UCSD-AML1 (cell line): ENCODE measurements around the gene ZNF575.
A peak's percentile ranks its signal among the peaks of the same experiment; 100 is the strongest.
"Not testable (repeated sequence)": the region's sequence is repeated elsewhere in the genome, so short reads cannot be mapped to it uniquely, and the experiment has no call there.

Experiments used
- DNase-seq: peaks from one replicate; lab custom pipeline; 2025; ENCODE audit not compliant: unreplicated experiment; lab: John Stamatoyannopoulos, UW

Gene ZNF575

DNA sequence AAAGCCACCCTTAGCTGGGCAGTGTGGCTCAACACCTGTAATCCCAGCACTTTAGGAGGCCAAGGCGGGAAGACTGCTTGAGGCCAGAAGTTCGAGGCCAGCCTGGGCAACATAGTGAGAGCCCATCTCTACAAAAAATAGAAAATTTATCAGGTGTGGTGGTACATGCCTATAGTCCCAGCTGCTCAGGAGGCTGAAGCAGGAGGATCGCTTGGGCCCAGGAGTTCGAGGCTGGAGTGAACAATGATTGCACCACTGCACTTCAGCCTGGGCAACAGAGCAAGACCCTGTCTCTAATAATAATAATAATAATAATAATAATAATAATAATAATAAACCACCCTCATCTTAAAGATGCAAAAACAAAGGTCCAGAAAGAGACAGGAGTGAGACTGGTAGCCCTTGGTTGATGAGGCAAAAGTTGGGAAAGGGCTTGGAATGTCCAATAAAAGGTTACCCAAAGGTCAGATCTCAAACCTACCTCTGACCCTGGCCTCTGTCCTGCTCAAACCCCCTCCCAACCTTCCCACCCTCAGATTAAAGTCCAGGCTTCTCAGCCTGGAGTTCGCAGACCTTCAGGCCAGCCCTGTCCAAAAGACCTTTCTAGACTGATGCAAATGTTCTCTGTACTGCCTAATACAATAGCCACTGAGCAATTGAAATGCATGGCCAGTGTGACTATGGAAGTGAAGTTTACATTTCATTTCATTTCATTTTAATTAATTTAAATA, 9.1 kb downstream of the ZNF575 start:
- no peak for DNase-seq

GRCh38 chr19:43544077-43544476, 11.1 kb downstream of the ZNF575 start:
- no peak for DNase-seq

GRCh38 chr19:43545276-43545675, 12.3 kb downstream of the ZNF575 start:
- no peak for DNase-seq

DNA sequence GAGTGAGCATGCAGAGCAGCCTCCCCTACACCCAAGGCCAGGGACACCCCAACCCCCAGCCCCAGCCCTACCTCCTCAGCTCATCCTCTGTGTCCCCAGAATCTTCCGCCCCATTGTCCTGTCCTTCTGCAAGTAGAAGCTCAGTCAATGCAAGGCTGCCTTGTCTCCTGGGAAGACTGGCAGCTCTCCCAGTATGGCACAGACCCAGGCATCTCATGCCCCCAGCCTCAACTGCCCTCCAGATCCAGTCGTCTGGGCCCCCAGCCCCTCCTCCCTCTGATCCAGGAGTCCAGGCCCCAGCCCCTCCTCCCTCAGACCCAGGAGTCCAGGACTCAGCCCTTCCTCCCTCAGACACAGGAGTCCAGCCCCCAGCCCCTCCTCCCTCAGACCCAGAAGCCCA, 13.0 kb downstream of the ZNF575 start:
- DNase-seq, result no peak

GRCh38 chr19:43546581-43546980, 13.6 kb downstream of the ZNF575 start:
- no peak for DNase-seq

DNA sequence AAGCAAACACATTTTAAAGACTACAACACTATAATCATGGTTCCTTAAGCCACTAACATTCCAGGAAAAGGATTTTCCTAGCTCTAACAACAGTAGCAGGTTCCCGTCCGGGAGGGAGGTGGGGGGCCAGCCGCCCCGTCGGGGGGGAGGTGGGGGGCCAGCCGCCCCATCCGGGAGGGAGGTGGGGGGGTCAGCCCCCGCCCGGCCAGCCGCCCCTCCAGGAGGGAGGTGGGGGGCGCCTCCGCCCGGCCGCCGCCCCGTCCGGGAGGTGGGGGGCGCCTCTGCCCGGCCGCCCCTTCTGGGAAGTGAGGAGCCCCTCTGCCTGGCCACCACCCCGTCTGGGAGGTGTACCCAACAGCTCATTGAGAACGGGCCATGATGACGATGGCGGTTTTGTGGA, 14.9 kb downstream of the ZNF575 start:
- DNase-seq, result not testable (repeated sequence)

GRCh38 chr19:43548706-43549105, 15.7 kb downstream of the ZNF575 start:
- no peak for DNase-seq

DNA sequence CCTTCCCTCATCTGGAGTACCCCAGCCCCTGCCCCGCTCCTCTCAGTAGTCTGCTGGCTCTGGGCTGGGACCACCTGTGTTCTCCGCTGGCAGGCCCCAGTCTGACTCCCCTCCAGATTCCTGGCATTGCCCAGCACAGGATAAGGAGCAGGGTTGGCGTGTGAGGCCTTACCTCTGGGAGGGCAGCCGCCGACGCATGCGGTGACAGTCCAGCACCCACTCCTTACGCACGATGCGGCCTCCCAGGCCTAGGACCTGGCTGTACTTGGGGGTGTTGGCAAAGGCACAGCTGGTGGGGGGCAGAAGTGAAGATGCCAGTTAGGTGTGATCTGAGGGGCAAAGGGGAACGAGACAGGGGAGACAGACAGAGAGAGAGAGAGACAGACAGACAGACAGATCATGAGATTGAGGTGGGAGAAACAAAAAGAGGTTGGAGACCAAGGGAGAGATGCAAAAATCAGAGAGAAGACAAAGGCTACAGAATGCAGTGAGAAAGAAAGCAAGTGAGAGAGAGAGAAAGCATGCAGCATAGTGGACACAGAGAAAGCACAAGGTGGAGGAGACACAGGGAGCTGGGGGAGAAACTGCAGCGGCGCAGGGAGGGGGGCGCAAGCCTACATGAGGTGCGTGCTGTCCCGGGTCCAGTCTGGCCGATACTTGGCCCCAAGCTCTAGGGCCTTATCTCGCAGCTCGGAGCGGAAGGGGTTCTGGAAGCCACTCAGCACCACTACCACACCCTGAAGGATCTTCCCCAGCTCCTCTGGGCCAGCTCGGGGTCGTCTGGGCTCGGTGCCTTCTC, 18.6 kb downstream of the ZNF575 start:
- no peak for DNase-seq

DNA sequence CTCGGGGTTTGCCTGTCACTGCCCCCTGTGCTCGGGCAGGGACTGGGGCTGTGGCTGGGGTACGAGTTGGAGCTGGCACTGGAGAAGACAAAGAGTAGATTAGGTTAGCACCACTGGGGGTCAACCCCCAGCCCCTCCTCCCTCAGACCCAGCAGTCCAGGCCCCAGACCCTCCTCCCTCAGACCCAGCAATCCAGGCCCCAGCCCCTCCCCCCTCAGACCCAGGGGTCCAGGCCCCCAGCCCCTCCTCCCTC, 19.1 kb downstream of the ZNF575 start:
- DNase-seq, result no peak

- no peak for DNase-seq
Observed at GRCh38 chr19:43552616-43553015, 19.6 kb downstream of the ZNF575 start.

DNA sequence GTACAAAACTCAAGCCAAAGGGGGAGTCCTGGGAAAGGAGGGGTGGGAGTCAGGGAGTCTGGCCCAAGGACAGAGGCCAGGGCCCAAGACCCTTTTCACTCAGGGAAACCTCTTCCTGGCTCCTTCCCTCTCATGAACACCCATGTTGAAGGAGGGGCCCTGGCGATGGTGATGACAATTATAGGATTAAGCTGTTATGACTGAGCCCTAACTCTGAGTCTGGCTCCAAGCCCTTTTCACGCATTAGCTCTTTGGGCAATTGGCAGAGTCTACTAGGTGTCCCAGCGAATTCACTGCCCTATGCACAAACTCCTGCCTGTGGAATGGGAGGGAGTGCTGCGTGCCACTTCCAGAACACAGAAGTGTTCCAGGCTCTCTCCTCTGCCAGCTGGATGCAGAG, 20.7 kb downstream of the ZNF575 start:
- no peak for DNase-seq

GRCh38 chr19:43554317-43554895, 21.4 kb downstream of the ZNF575 start:
- DNase-seq, result no peak

DNA sequence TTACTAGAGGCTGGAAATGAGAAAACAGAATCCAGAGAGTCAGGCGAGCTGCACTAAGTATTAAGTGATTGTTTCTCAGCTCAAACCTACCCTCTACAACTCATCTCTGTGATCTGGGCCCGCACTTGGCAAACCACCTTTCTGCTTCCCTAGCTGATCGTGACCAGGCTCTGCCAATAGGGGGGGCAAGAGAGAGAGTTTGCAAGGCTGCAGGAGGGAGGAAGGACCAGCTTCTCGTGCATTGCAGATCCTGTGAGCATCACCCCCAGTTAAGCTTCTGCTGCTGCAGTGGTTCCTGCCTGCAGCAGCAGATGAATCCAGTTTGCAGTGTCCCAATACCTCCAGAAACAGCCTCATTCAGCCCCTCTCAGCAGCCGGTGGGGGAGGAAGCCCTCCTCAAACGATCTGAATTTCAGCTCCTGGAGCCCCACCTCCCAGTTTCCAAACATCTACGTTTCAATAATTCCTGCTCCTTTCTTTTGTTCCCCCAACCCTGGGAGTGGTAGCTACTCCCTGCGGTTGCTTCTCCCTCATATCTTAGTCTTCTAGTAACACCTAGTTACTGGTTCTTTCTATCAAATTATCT, 22.3 kb downstream of the ZNF575 start:
- DNase-seq, result peak; percentile 69

DNA sequence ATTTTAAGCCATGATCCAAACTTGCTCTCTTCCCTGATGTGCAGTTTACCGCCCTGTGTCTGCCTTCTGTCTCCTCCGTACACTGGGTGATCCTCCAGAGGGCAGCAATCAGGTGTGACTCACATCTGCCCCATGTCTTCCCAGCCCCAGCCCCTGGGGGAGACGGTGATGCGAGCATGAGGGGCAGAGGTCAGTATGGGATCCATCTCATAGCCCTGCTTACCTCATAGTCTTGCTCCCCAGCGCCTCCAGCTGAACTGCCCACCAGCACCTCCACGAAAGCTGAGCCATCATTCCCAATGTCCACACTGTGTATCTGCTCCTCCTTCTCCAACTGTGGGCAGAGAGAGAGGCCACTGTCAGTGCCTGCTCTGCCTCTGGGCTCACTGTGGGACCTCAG, 27.7 kb downstream of the ZNF575 start:
- DNase-seq, result peak; percentile 16

DNA sequence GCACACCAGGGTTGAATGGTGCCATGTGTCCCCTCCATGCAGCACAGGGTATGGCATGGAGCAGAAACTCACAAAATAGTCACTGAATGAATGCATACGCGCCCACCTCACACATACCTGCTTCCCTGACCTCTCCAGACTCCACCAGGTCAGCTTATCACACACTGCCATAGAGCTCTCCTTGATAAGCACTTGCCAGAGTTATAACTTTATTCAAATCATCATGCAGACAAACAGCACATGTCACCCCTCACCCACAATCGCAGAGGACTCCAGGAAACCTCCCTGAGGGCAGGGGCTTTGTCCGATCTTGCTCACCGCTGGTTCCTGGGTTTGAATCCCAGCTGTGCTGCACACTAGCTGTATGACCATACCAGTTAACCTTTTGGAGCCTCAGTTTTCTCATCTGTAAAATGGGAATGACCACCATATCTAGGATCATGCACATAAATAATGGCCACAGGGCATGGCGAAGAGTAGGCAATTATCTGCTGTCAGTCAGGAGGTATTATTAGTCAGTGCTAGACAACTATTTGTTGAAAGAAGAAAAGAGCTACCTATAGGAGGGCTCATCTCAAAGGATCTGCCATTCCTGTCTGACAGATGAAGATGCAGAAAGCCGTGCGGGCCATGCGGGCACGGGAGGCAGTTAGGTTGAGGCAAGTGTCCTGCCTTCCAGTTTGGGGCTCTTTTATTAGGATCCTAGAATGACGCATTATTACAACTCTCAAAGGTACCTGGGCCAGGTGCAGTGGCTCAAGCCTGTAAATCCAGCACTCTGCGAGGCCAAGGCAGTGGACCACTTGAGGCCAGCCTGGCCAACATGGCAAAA, 28.4 kb downstream of the ZNF575 start:
- no peak for DNase-seq

- no peak for DNase-seq
Observed at GRCh38 chr19:43562226-43562697, 29.3 kb downstream of the ZNF575 start.

- DNase-seq, result peak; percentile 90
Observed at GRCh38 chr19:43562698-43563241, 29.8 kb downstream of the ZNF575 start.

DNA sequence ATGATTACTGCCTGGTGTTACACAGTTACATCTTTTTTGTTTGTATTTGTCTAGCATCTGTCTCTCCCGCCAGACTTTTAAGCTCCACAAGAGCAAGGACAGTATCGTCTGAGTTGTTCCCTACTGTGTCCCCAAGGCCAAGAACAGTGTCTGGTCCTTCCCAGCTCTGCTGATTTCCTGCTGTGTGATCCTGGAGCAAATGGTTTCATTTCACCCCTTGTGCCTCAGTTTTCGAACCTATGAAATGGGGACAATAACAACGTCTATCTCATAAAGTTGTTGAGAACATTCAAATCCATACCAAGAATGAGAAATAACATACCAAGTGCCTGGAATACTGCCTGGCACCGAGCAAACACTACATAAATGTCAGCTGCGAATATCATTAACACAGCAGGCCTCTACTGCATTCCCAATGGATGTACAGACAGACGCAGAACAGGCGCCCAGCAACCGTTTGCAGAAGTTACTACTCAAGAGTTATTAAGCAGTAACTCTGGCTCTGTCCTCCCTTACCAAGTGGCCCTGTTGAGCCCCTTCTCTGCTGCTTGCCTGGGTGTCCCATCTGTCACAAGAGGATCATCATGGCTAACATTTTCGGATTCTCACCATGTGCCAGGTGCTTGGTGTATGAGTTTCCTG, 30.9 kb downstream of the ZNF575 start:
- DNase-seq, result no peak

DNA sequence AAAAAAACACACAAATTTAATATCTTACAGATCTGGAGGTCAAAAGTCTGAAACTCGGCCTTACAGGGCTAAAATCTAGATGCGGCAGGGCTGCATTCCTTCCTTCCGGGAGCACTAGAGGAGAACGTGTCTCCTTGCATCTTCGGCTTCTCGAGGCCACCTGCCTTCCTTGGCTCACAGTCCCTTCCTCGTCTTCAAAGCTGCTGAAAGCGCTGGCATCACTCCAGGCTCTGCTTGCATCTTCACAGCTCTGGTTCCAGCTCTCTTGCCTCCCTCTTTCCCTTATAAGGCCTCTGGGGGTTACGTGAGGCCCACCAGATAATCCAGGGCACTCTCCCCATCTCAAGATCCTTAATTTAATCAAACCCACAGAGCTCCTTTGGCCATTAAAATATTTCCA, 31.8 kb downstream of the ZNF575 start:
- no peak for DNase-seq

DNA sequence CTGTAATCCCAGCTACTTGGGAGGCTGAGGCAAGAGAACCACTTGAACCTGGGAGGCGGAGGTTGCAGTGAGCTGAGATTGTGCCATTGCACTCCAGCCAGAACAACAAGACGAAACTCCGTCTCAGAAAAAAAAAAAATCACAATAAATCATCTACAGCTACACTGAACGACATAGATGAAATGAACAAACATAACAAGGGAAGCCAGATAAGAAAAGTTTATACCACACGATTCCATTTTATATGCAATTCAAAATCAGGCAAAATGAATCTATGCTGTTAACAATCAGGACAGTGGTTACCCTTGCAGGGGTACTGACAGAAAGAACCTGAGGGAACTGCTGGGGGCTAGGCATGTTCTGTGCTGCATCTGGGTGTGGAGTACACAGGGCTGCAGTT, 36.7 kb downstream of the ZNF575 start:
- DNase-seq, result no peak
